ENCODE measurements around the gene BCL2L12. TPM values are rescaled to one million over a fixed set of nuclear protein-coding genes. Genes with fewer than 3 reads are reported as not detected.

The BCL2L12 gene
- total RNA-seq, 1 experiment from 2014 or later, result 93.9 TPM

- TF ChIP-seq MAX (IDR thresholded peaks at IDR 0.05) (no peak), EZH2 (IDR thresholded peaks at IDR 0.05) (no peak), FOSL1 (IDR thresholded peaks at IDR 0.05; ENCODE audit: low read depth) (no peak), SRF (IDR thresholded peaks at IDR 0.05; ENCODE audit: low read depth) (no peak), POLR2A (IDR thresholded peaks at IDR 0.05; ENCODE audit: borderline replicate concordance, extremely low read depth, insufficient read depth, insufficient read length) (peak; percentile 69), ZBTB33 (IDR thresholded peaks at IDR 0.05; ENCODE audit: extremely low read depth, insufficient replicate concordance, low read length) (no peak), POLR2AphosphoS5 (IDR thresholded peaks at IDR 0.05; ENCODE audit: low read depth, low read length) (peak; percentile 70)
Observed at GRCh38 chr19:49712397-49712859, 46.7 kb downstream of the BCL2L12 start (continued).

- Histone ChIP-seq H4K20me1 (ENCODE audit: insufficient read depth) (no peaks in the 10 kb centered on the region), H3K36me3 (ENCODE audit: control insufficient read depth in 1 of 2, insufficient read depth in 2 of 2, low read length in 2 of 2) (no peaks in the 10 kb centered on the region), H3K4me2 (ENCODE audit: low read length) (peak overlapping the region; percentile 83), H3K79me2 (ENCODE audit: insufficient read depth, low read length) (no peaks in the 10 kb centered on the region), H3K9me3 (ENCODE audit: control insufficient read depth in 1 of 2, insufficient read depth in 1 of 2, low read depth in 1 of 2, low read length in 2 of 2) (no peaks in the 10 kb centered on the region), H3K9ac (ENCODE audit: low read length) (peak overlapping the region; percentile 66), H2AFZ (ENCODE audit: low read depth, low read length, poor library complexity, severe bottlenecking) (no peak overlapping the region), H3K27me3 (ENCODE audit: insufficient read depth, low read length) (no peaks in the 10 kb centered on the region), H3K4me1 (ENCODE audit: control insufficient read depth in 1 of 2, insufficient read depth in 2 of 2, low read length in 2 of 2) (peaks cover 10 to 51% of the 10 kb centered on the region in 2 experiments), H3K9me2 (ENCODE audit: insufficient read depth) (no peaks in the 10 kb centered on the region), H3K27ac (ENCODE audit: low read depth, low read length) (peak overlapping the region; percentile 39), H3K4me3 (replicated peaks in 1 of 2; ENCODE audit: low read depth in 1 of 2, low read length in 2 of 2) (peak overlapping the region; percentile 48 to 54; a peak in 3 of 4 replicates)
- RAD21 ChIA-PET (ENCODE audit: low non-redundant PET in 1 of 2, low total read pairs in 2 of 2, uncharacterized antibody in 2 of 2, unreplicated experiment in 2 of 2), result no interaction called here
- intact Hi-C loops (cut with micrococcal nuclease), result loop anchor here (2.0 kb wide), 1 partner anchor 73 kb away; the partner anchor contains the start of gene RRAS
- POLR2A ChIA-PET, result interaction anchor here (1.0 kb wide), 2 partner anchors 36 to 73 kb away, joined by 3 read pairs; partner anchors contain the start of gene PRMT1
- no TSS peak for BruUV-seq (replicated peaks)
- CTCF ChIA-PET, result no interaction called here
- DNase-seq (ENCODE audit: low read depth, low spot score) (no peak), ATAC-seq (no peak)
- TF ChIP-seq EZH2 (IDR thresholded peaks at IDR 0.05) (no peak), CTCF (IDR thresholded peaks at IDR 0.05 in 2 of 3, conservative IDR thresholded peaks at IDR 0.05 in 1 of 3; ENCODE audit: borderline replicate concordance in 1 of 3, insufficient read depth in 1 of 3, low read depth in 2 of 3, low read length in 2 of 3) (no peak), CBX3 (IDR thresholded peaks at IDR 0.05; ENCODE audit: low read depth) (no peak), ATF3 (IDR thresholded peaks at IDR 0.05) (no peak), MAX (IDR thresholded peaks at IDR 0.05) (no peak), EGR1 (IDR thresholded peaks at IDR 0.05; ENCODE audit: low read depth) (no peak), REST (IDR thresholded peaks at IDR 0.05; ENCODE audit: low read depth) (no peak), TCF7L2 (IDR thresholded peaks at IDR 0.05; ENCODE audit: borderline replicate concordance, extremely low read depth, insufficient read depth, insufficient read length) (no peak), SIN3A (IDR thresholded peaks at IDR 0.05; ENCODE audit: low read depth) (no peak), POLR2AphosphoS5 (IDR thresholded peaks at IDR 0.05; ENCODE audit: low read depth, low read length) (no peak), FOSL1 (IDR thresholded peaks at IDR 0.05; ENCODE audit: low read depth) (no peak), SRF (IDR thresholded peaks at IDR 0.05; ENCODE audit: low read depth) (no peak), SP1 (IDR thresholded peaks at IDR 0.05; ENCODE audit: low read depth) (no peak)
Observed at GRCh38 chr19:49713236-49713845, 47.6 kb downstream of the BCL2L12 start.
